Right lobe of liver (tissue), 6 donors: Measurements from ENCODE around the gene AK2. TPM values are rescaled to one million over a fixed set of nuclear protein-coding genes. Genes with fewer than 3 reads are reported as not detected.

ENCODE experiments used
- ATAC-seq, 4 donors: fragments of 200-7000 bp; cut with Tn5 transposase; one replicate each; pipeline ENCODE4 v1.9.1; 2020; ENCODE audit warnings: mild to moderate bottlenecking in 4 of 4, moderate library complexity in 4 of 4
- DNase-seq, 3 donors: peaks; one replicate each; pipeline ENCODE4 v3.0.0-alpha.2; 2020
- H3K27ac ChIP-seq, 3 donors: fragments of 200-600 bp; one replicate each; pipeline ENCODE4 v1.8.0; 2022
- H3K27me3 ChIP-seq, 2 donors: fragments of 200-600 bp; one replicate each; pipeline ENCODE4 v1.8.0; 2022
- H3K36me3 ChIP-seq, 4 donors: fragments of 200-600 bp; sonication (generic) in 1 of 4; one replicate each; pipeline versions ENCODE4 v1.5.1 to v1.8.0; 2017 to 2022; ENCODE audit warnings: control low read depth in 1 of 4
- H3K4me1 ChIP-seq, 4 donors: fragments of 200-600 bp; sonication (generic) in 1 of 4; one replicate each; pipeline versions ENCODE4 v1.5.1 to v1.8.0; 2017 to 2022; ENCODE audit warnings: control low read depth in 1 of 4
- H3K4me3 ChIP-seq, 3 donors: fragments of 200-600 bp; one replicate each; pipeline ENCODE4 v1.8.0; 2022
- H3K9me3 ChIP-seq, 4 donors: fragments of 200-600 bp; sonication (generic) in 1 of 4; one replicate each; pipeline versions ENCODE4 v1.5.1 to v1.8.0; 2017 to 2022; ENCODE audit warnings: control low read depth in 1 of 4
- CTCF ChIP-seq, 4 donors: fragments of 200-600 bp in 3 of 4; fragments of 450-650 bp in 1 of 4; IDR thresholded peaks; one replicate each; pipeline versions ENCODE4 v1.5.1 to v1.8.0; 2016 to 2022; ENCODE audit warnings: antibody characterized with exemption in 4 of 4, mild to moderate bottlenecking in 2 of 4
- POLR2A ChIP-seq: fragments of 450-650 bp; IDR thresholded peaks from one replicate; pipeline ENCODE4 v1.6.1; 2017; ENCODE audit warnings: antibody characterized with exemption, mild to moderate bottlenecking
- WGBS: methylation state at CpG from one replicate; pipeline ENCODE4 v1.1.6; 2018; ENCODE audit warnings: low coverage, low lambda C conversion rate; ENCODE audit not compliant: insufficient coverage; ENCODE audit errors: missing lambda C conversion rate; 5-methylcytosine and 5-hydroxymethylcytosine counted together
- intact Hi-C, 2 donors: fragments of 100-400 bp; cut with DNase I; formaldehyde crosslinking; loops; one replicate each; pipeline versions ENCODE4 v1.11.2 to v1.14.1; 2022
- total RNA-seq, 6 experiments: library from RNA; depleted of rRNA in 2 of 6; stranded (reverse); fragments of >200 nt in 2 of 6; fragmentation: NEBNext Ultra II Directional in 3 of 6; extraction: Animal tissue kit (Norgen Biotek cat#: 25700) in 3 of 6; gene quantifications; one replicate each; pipeline versions ENCODE4 v1.1.0 to v1.2.4, GENCODE V29; 2016 to 2023
- donor health status: DM: no; HTN: yes; CAD: no.
- donor health status: DM: no; HTN: no; CAD: no.
- donor health status: DM: no; HTN: no; CAD: no.
- donor health status: DM: no; HTN: yes; CAD: no.
- donor health status: DM: no; HTN: yes; CAD: no.

AK2 gene
- total RNA-seq, 6 experiments from 2014 or later = 119 to 301 (median 130) TPM

- DNase-seq = no peak
- Histone ChIP-seq H3K36me3 (no peaks in the 10 kb centered on the region), H3K4me3 (no peak overlapping the region), H3K4me1 (peaks cover 0 to 6% (median 0%) of the 10 kb centered on the region in 4 donors), H3K27me3 (no peaks in the 10 kb centered on the region), H3K27ac (no peak overlapping the region), H3K9me3 (no peaks in the 10 kb centered on the region)
- TF ChIP-seq CTCF (IDR thresholded peaks at IDR 0.05) (no peak), POLR2A (no peak)
- intact Hi-C loops = no loop called here
- ATAC-seq = no peak
Measured at GRCh38 chr1:32969566-32969965, 67.1 kb downstream of the AK2 start.

- Histone ChIP-seq H3K4me3 (no peak overlapping the region), H3K27me3 (no peaks in the 10 kb centered on the region), H3K27ac (no peak overlapping the region), H3K9me3 (no peaks in the 10 kb centered on the region), H3K36me3 (no peaks in the 10 kb centered on the region), H3K4me1 (peaks cover 0 to 4% (median 2%) of the 10 kb centered on the region in 4 donors)
- ATAC-seq (no peak), DNase-seq (no peak)
- 39% methylated on average over 2 of the region's 4 CpGs for WGBS
- TF ChIP-seq CTCF (IDR thresholded peaks at IDR 0.05) = no peak
- no peak for TF ChIP-seq POLR2A
- intact Hi-C loops = no loop called here
Measured at GRCh38 chr1:32967888-32968568, 68.7 kb downstream of the AK2 start.

- WGBS = 91% methylated on average over 2 of the region's 2 CpGs
- TF ChIP-seq CTCF (IDR thresholded peaks at IDR 0.05) = no peak
- no peak for TF ChIP-seq POLR2A
- ATAC-seq = no peak
- intact Hi-C loops = no loop called here
- H3K27ac ChIP-seq = no peak overlapping the region
- H3K4me3 ChIP-seq = no peak overlapping the region
- no peaks in the 10 kb centered on the region for H3K27me3 ChIP-seq
- no peaks in the 10 kb centered on the region for H3K9me3 ChIP-seq
- no peaks in the 10 kb centered on the region for H3K36me3 ChIP-seq
- peaks cover 0 to 15% (median 3%) of the 10 kb centered on the region in 4 donors for H3K4me1 ChIP-seq
- DNase-seq = no peak
Measured at GRCh38 chr1:32966900-32967299, 69.8 kb downstream of the AK2 start.

- H3K27ac ChIP-seq = peak overlapping the region; percentile 12 to 92 (median 90)
- H3K36me3 ChIP-seq = no peaks in the 10 kb centered on the region
- intact Hi-C loops = no loop called here
- whole genome bisulfite sequencing = 62% methylated on average over 5 of the region's 5 CpGs
- no peak for ATAC-seq
- no peak for TF ChIP-seq POLR2A
- TF ChIP-seq CTCF (IDR thresholded peaks at IDR 0.05) = no peak
- peaks cover 0 to 18% (median 4%) of the 10 kb centered on the region in 4 donors for H3K4me1 ChIP-seq
- no peaks in the 10 kb centered on the region for H3K27me3 ChIP-seq
- DNase-seq = no peak
- peak overlapping the region; percentile 82 to 96 (median 87) for H3K4me3 ChIP-seq
- no peaks in the 10 kb centered on the region for H3K9me3 ChIP-seq
Measured at GRCh38 chr1:32965251-32965747, 71.4 kb downstream of the AK2 start.
